GM12878 (cell line): ENCODE measurements around the gene MRPL37. TPM values are rescaled to one million over a fixed set of nuclear protein-coding genes. Genes with fewer than 3 reads are reported as not detected.

Experiments
- ATAC-seq: fragments of 200-7000 bp; cut with Tn5 transposase; 3 replicates; pipeline ENCODE4 v1.9.1; 2020; ENCODE audit warnings: mild to moderate bottlenecking, moderate library complexity
- BruUV-seq: library from RNA; stranded (reverse); fragments of 400-500 nt; replicated peaks from 2 replicates; lab custom pipeline; 2021; lab: Mats Ljungman, UMichigan
- CTCF ChIA-PET: fragments of 300-600 bp; sonication (Branson Sonifier 250); formaldehyde crosslinking; extraction: SDS; loops from one replicate; lab custom pipeline; 2021; ENCODE audit warnings: inconsistent platforms; lab: Yijun Ruan, JAX
- POLR2A ChIA-PET: fragments of 350-600 bp; formaldehyde crosslinking; extraction: SDS; loops from one replicate; lab custom pipeline; 2021; ENCODE audit warnings: inconsistent platforms; lab: Charles Lee
- RAD21 ChIA-PET: fragments of 300-600 bp; sonication (Branson Sonifier 250); formaldehyde crosslinking; loops from one replicate; lab custom pipeline; 2023; ENCODE audit warnings: antibody characterized with exemption; ENCODE audit not compliant: unreplicated experiment; lab: Charles Lee
- SMC1A ChIA-PET: fragments of 300-600 bp; sonication (Branson Sonifier 250); formaldehyde crosslinking; loops from one replicate; lab custom pipeline; 2023; ENCODE audit not compliant: unreplicated experiment, uncharacterized antibody; lab: Charles Lee
- DNase-seq: peaks from one replicate; pipeline ENCODE4 v3.0.0-alpha.2; 2011; ENCODE audit warnings: low read depth, low spot score
- FAIRE-seq: peaks from 3 replicates; lab custom pipeline; 2011; peaks lifted over from hg19 to GRCh38; lab: Jason Lieb, UNC
- H2AFZ ChIP-seq: 2 replicates; pipeline ENCODE4 v1.6.0; 2011; ENCODE audit warnings: low read depth, low read length, control low read depth; ENCODE audit not compliant: control insufficient read depth
- H3K27ac ChIP-seq: 2 replicates; pipeline ENCODE4 v1.5.1; 2011; ENCODE audit warnings: control low read depth; ENCODE audit not compliant: control insufficient read depth, insufficient read depth
- H3K27me3 ChIP-seq, 2 experiments: replicated peaks in 1 of 2; 2 replicates each; pipeline versions ENCODE4 v1.6.0 to v1.6.1; 2011; ENCODE audit warnings: low read length in 1 of 2; ENCODE audit not compliant: control insufficient read depth in 2 of 2, insufficient read depth in 2 of 2
- H3K36me3 ChIP-seq, 2 experiments: 2 replicates each; pipeline ENCODE4 v1.5.1; 2011; ENCODE audit warnings: low read length in 1 of 2; ENCODE audit not compliant: control insufficient read depth in 2 of 2, insufficient read depth in 2 of 2
- H3K4me1 ChIP-seq: 2 replicates; pipeline ENCODE4 v1.6.1; 2011; ENCODE audit warnings: mild to moderate bottlenecking, low read length, moderate library complexity, mixed read lengths; ENCODE audit not compliant: control insufficient read depth, insufficient read depth
- H3K4me2 ChIP-seq: 2 replicates; pipeline ENCODE4 v1.6.0; 2011; ENCODE audit warnings: control low read depth; ENCODE audit not compliant: control insufficient read depth, insufficient read depth
- H3K4me3 ChIP-seq: fragments of 200-600 bp; sonication (generic); 2 replicates; pipeline ENCODE4 v1.5.1; 2016
- H3K79me2 ChIP-seq: 2 replicates; pipeline ENCODE4 v1.6.0; 2011; ENCODE audit warnings: low read length; ENCODE audit not compliant: control insufficient read depth, insufficient read depth
- H3K9ac ChIP-seq: 2 replicates; pipeline ENCODE4 v1.8.0; 2011; ENCODE audit warnings: low read length, control low read depth, mixed read lengths; ENCODE audit not compliant: control insufficient read depth, insufficient read depth
- H3K9me3 ChIP-seq: replicated peaks from 3 replicates; pipeline ENCODE4 v1.5.1; 2011; ENCODE audit warnings: mild to moderate bottlenecking, low read length; ENCODE audit not compliant: control insufficient read depth, insufficient read depth
- H4K20me1 ChIP-seq: 2 replicates; pipeline ENCODE4 v1.6.0; 2011; ENCODE audit not compliant: control insufficient read depth, insufficient read depth
- ATF7 ChIP-seq: fragments of 450-650 bp; IDR thresholded peaks from 2 replicates; pipeline ENCODE4 v1.6.1; 2016; ENCODE audit warnings: low read depth, mild to moderate bottlenecking
- CBX5 ChIP-seq: sonication (generic); IDR thresholded peaks from 2 replicates; pipeline ENCODE4 v1.6.1; 2016; ENCODE audit warnings: low read depth, moderate library complexity, mild to moderate bottlenecking, inconsistent platforms
- CREM ChIP-seq: IDR thresholded peaks from 2 replicates; pipeline ENCODE4 v1.6.1; 2014; ENCODE audit warnings: antibody characterized with exemption, low read depth
- ESRRA ChIP-seq: IDR thresholded peaks from 2 replicates; pipeline ENCODE4 v1.6.1; 2012; ENCODE audit warnings: mild to moderate bottlenecking, low read length, improper control_type of control experiment
- FOXK2 ChIP-seq: fragments of 450-650 bp; IDR thresholded peaks from 2 replicates; pipeline ENCODE4 v1.6.1; 2017; ENCODE audit warnings: mild to moderate bottlenecking, moderate library complexity
- HDAC6 ChIP-seq: fragments of 200-600 bp; sonication (generic); IDR thresholded peaks from one replicate; pipeline ENCODE4 v1.8.0; 2017; ENCODE audit warnings: antibody characterized with exemption; ENCODE audit not compliant: unreplicated experiment
- HDGF ChIP-seq: fragments of 450-650 bp; IDR thresholded peaks from 2 replicates; pipeline ENCODE4 v1.6.1; 2016; ENCODE audit warnings: antibody characterized with exemption
- IRF4 ChIP-seq: IDR thresholded peaks from 2 replicates; pipeline ENCODE4 v1.6.1; 2011; ENCODE audit warnings: low read depth, low read length
- JUNB ChIP-seq: IDR thresholded peaks from 2 replicates; pipeline ENCODE4 v1.6.1; 2016; ENCODE audit warnings: antibody characterized with exemption, mild to moderate bottlenecking
- MYC ChIP-seq: IDR thresholded peaks from 2 replicates; pipeline ENCODE4 v1.6.1; 2011; ENCODE audit warnings: mild to moderate bottlenecking, low read length, moderate library complexity, inconsistent platforms; ENCODE audit not compliant: insufficient read depth, insufficient replicate concordance, insufficient read length, severe bottlenecking
- NFYA ChIP-seq: IDR thresholded peaks from 2 replicates; pipeline ENCODE4 v1.6.1; 2011; ENCODE audit warnings: low read depth, mild to moderate bottlenecking, low read length, improper control_type of control experiment, borderline replicate concordance
- NKRF ChIP-seq: fragments of 450-650 bp; conservative IDR thresholded peaks from 2 replicates; pipeline ENCODE4 v1.6.1; 2017; ENCODE audit warnings: mild to moderate bottlenecking, moderate library complexity
- NR2F1 ChIP-seq: fragments of 450-650 bp; conservative IDR thresholded peaks from 2 replicates; pipeline ENCODE4 v1.6.1; 2017; ENCODE audit warnings: mild to moderate bottlenecking
- POLR2AphosphoS5 ChIP-seq: IDR thresholded peaks from 2 replicates; pipeline ENCODE4 v1.6.1; 2011; ENCODE audit warnings: mild to moderate bottlenecking, low read length, inconsistent platforms
- RFX5 ChIP-seq: IDR thresholded peaks from 2 replicates; pipeline ENCODE4 v1.6.1; 2011; ENCODE audit warnings: low read depth, low read length, improper control_type of control experiment
- SMAD5 ChIP-seq: IDR thresholded peaks from 2 replicates; pipeline ENCODE4 v1.6.1; 2016; ENCODE audit warnings: antibody characterized with exemption, low read depth
- SMC3 ChIP-seq: IDR thresholded peaks from 2 replicates; pipeline ENCODE4 v1.6.1; 2011; ENCODE audit warnings: low read length, improper control_type of control experiment, borderline replicate concordance
- TCF7 ChIP-seq: IDR thresholded peaks from 2 replicates; pipeline ENCODE4 v1.6.1; 2014; ENCODE audit warnings: antibody characterized with exemption, borderline replicate concordance
- ZBTB33 ChIP-seq: fragments of 450-650 bp; IDR thresholded peaks from 2 replicates; pipeline ENCODE4 v1.6.1; 2017; ENCODE audit warnings: mild to moderate bottlenecking
- WGBS: methylation state at CpG from one replicate; pipeline ENCODE4 v1.1.6; 2016; ENCODE audit warnings: low lambda C conversion rate; ENCODE audit not compliant: insufficient replicate concordance, insufficient coverage; ENCODE audit errors: missing lambda C conversion rate; 5-methylcytosine and 5-hydroxymethylcytosine counted together
- in situ Hi-C: fragments of 300-500 bp; cut with MboI; formaldehyde crosslinking; loops from 9 replicates; pipeline ENCODE4 v1.14.3; 2018; ENCODE audit warnings: mixed read lengths
- intact Hi-C: fragments of 100-400 bp; cut with micrococcal nuclease; formaldehyde crosslinking; loops from one replicate; pipeline ENCODE4 v1.14.2; 2022; ENCODE audit not compliant: unreplicated experiment
- polyA plus RNA-seq, 11 experiments: library from polyadenylated mRNA; depleted of rRNA in 4 of 11; unstranded in 6 of 11; stranded (reverse) in 5 of 11; fragments of >200 nt; fragmentation: Nextera tagmentation in 4 of 11; fragmentation: Illumina TruSeq in 1 of 11; extraction: Ambion mirVana in 4 of 11; extraction: Trizol in 1 of 11; gene quantifications; 1 replicate in 1 of 11; 2 replicates in 10 of 11; pipeline versions ENCODE4 v1.2.1 to v1.2.3, GENCODE V29; 2011 to 2016; ENCODE audit warnings: inconsistent platforms in 2 of 11, missing spikeins in 2 of 11, low read depth in 1 of 11
- total RNA-seq, 4 experiments: library from RNA; depleted of rRNA in 3 of 4; stranded (reverse); fragments of >200 nt in 3 of 4; fragmentation: Illumina TruSeq in 1 of 4; extraction: Trizol in 1 of 4; gene quantifications; 2 replicates each; pipeline versions ENCODE4 v1.2.1 to v1.2.3, GENCODE V29; 2013 to 2021

The MRPL37 gene
- total and polyA plus RNA-seq, 10 of the 15 experiments (the other 5 are each of a cell fraction or from before 2014, with no cell fraction given): 41.4 to 217 (median 159) TPM

- no peak overlapping the region for H3K9ac ChIP-seq
- no peak overlapping the region for H2AFZ ChIP-seq
- RAD21 ChIA-PET: no interaction called here
- no peak overlapping the region for H3K27ac ChIP-seq
- no peaks in the 10 kb centered on the region for H3K79me2 ChIP-seq
- no peak for TF ChIP-seq JUNB
- no peak for TF ChIP-seq RFX5
- TF ChIP-seq ZBTB33: no peak
- no peak for TF ChIP-seq HDGF
- TF ChIP-seq SMAD5: no peak
- no peak for TF ChIP-seq HDAC6
- no peak for TF ChIP-seq CREM
- no peak for TF ChIP-seq IRF4
- no peak for TF ChIP-seq CBX5
- no peak for TF ChIP-seq NKRF
- TF ChIP-seq ESRRA: no peak
- no peak for TF ChIP-seq SMC3
- TF ChIP-seq ATF7: no peak
- TF ChIP-seq FOXK2: no peak
- TF ChIP-seq NR2F1: no peak
- no peak for TF ChIP-seq NFYA
- TF ChIP-seq TCF7: no peak
- no peak for TF ChIP-seq MYC
- TF ChIP-seq POLR2AphosphoS5: no peak
- POLR2A ChIA-PET: no interaction called here
- no peak overlapping the region for H3K4me2 ChIP-seq
- in situ Hi-C loops (no loop called here), intact Hi-C loops (no loop called here)
- FAIRE-seq (no peak), ATAC-seq (no peak), DNase-seq (no peak)
- H3K9me3 ChIP-seq: no peaks in the 10 kb centered on the region
- H3K4me3 ChIP-seq: no peak overlapping the region
- H3K36me3 ChIP-seq: peaks cover 0 to 8% of the 10 kb centered on the region in 2 experiments; a peak in 2 of 4 replicates
- H3K27me3 ChIP-seq: no peaks in the 10 kb centered on the region
- no TSS peak for BruUV-seq
- no peaks in the 10 kb centered on the region for H3K4me1 ChIP-seq
- CTCF ChIA-PET: interaction anchor here (2.0 kb wide), 1 partner anchor 10 kb away, joined by 11 read pairs; no protein-coding TSS in a partner anchor
- H4K20me1 ChIP-seq: no peaks in the 10 kb centered on the region
- SMC1A ChIA-PET: no interaction called here
- 60% methylated on average over 1 of the region's 1 CpG for WGBS
These were observed 8.4 kb upstream of the MRPL37 start for GRCh38 chr1:54191525-54191924.
